GM12878 (cell line): ENCODE results near the gene NRXN3. TPM values are rescaled to one million over a fixed set of nuclear protein-coding genes. Genes with fewer than 3 reads are reported as not detected.
A peak's percentile ranks its signal among the peaks of the same experiment; 100 is the strongest.

Source experiments
- ATAC-seq: fragments of 200-7000 bp; cut with Tn5 transposase; 3 replicates; pipeline ENCODE4 v1.9.1; 2020; ENCODE audit warnings: mild to moderate bottlenecking, moderate library complexity
- Bru-seq: library from RNA; stranded (reverse); fragments of 400-500 nt; gene quantifications from one replicate; lab custom pipeline; 2021; lab: Mats Ljungman, UMichigan
- BruChase-seq, 2 experiments: library from RNA; stranded (reverse); fragments of 400-500 nt; gene quantifications; one replicate each; lab custom pipeline; 2021; lab: Mats Ljungman, UMichigan
- BruUV-seq: library from RNA; stranded (reverse); fragments of 400-500 nt; replicated peaks from 2 replicates; lab custom pipeline; 2021; lab: Mats Ljungman, UMichigan
- CTCF ChIA-PET: fragments of 300-600 bp; sonication (Branson Sonifier 250); formaldehyde crosslinking; extraction: SDS; loops from one replicate; lab custom pipeline; 2021; ENCODE audit warnings: inconsistent platforms; lab: Yijun Ruan, JAX
- POLR2A ChIA-PET: fragments of 350-600 bp; formaldehyde crosslinking; extraction: SDS; loops from one replicate; lab custom pipeline; 2021; ENCODE audit warnings: inconsistent platforms; lab: Charles Lee
- RAD21 ChIA-PET: fragments of 300-600 bp; sonication (Branson Sonifier 250); formaldehyde crosslinking; loops from one replicate; lab custom pipeline; 2023; ENCODE audit warnings: antibody characterized with exemption; ENCODE audit not compliant: unreplicated experiment; lab: Charles Lee
- SMC1A ChIA-PET: fragments of 300-600 bp; sonication (Branson Sonifier 250); formaldehyde crosslinking; loops from one replicate; lab custom pipeline; 2023; ENCODE audit not compliant: unreplicated experiment, uncharacterized antibody; lab: Charles Lee
- DNase-seq: peaks from one replicate; pipeline ENCODE4 v3.0.0-alpha.2; 2011; ENCODE audit warnings: low read depth, low spot score
- FAIRE-seq: peaks from 3 replicates; lab custom pipeline; 2011; peaks lifted over from hg19 to GRCh38; lab: Jason Lieb, UNC
- H2AFZ ChIP-seq: 2 replicates; pipeline ENCODE4 v1.6.0; 2011; ENCODE audit warnings: low read depth, low read length, control low read depth; ENCODE audit not compliant: control insufficient read depth
- H3K27ac ChIP-seq: 2 replicates; pipeline ENCODE4 v1.5.1; 2011; ENCODE audit warnings: control low read depth; ENCODE audit not compliant: control insufficient read depth, insufficient read depth
- H3K27me3 ChIP-seq, 2 experiments: replicated peaks in 1 of 2; 2 replicates each; pipeline versions ENCODE4 v1.6.0 to v1.6.1; 2011; ENCODE audit warnings: low read length in 1 of 2; ENCODE audit not compliant: control insufficient read depth in 2 of 2, insufficient read depth in 2 of 2
- H3K36me3 ChIP-seq, 2 experiments: 2 replicates each; pipeline ENCODE4 v1.5.1; 2011; ENCODE audit warnings: low read length in 1 of 2; ENCODE audit not compliant: control insufficient read depth in 2 of 2, insufficient read depth in 2 of 2
- H3K4me1 ChIP-seq: 2 replicates; pipeline ENCODE4 v1.6.1; 2011; ENCODE audit warnings: mild to moderate bottlenecking, low read length, moderate library complexity, mixed read lengths; ENCODE audit not compliant: control insufficient read depth, insufficient read depth
- H3K4me2 ChIP-seq: 2 replicates; pipeline ENCODE4 v1.6.0; 2011; ENCODE audit warnings: control low read depth; ENCODE audit not compliant: control insufficient read depth, insufficient read depth
- H3K4me3 ChIP-seq: fragments of 200-600 bp; sonication (generic); 2 replicates; pipeline ENCODE4 v1.5.1; 2016
- H3K79me2 ChIP-seq: 2 replicates; pipeline ENCODE4 v1.6.0; 2011; ENCODE audit warnings: low read length; ENCODE audit not compliant: control insufficient read depth, insufficient read depth
- H3K9ac ChIP-seq: 2 replicates; pipeline ENCODE4 v1.8.0; 2011; ENCODE audit warnings: low read length, control low read depth, mixed read lengths; ENCODE audit not compliant: control insufficient read depth, insufficient read depth
- H3K9me3 ChIP-seq: replicated peaks from 3 replicates; pipeline ENCODE4 v1.5.1; 2011; ENCODE audit warnings: mild to moderate bottlenecking, low read length; ENCODE audit not compliant: control insufficient read depth, insufficient read depth
- H4K20me1 ChIP-seq: 2 replicates; pipeline ENCODE4 v1.6.0; 2011; ENCODE audit not compliant: control insufficient read depth, insufficient read depth
- BHLHE40 ChIP-seq, 2 experiments: fragments of 450-650 bp in 1 of 2; IDR thresholded peaks; 2 replicates each; pipeline ENCODE4 v1.6.1; 2011 to 2017; ENCODE audit warnings: low read depth in 2 of 2, borderline replicate concordance in 1 of 2, improper control_type of control experiment in 1 of 2, low read length in 1 of 2, mild to moderate bottlenecking in 1 of 2
- CREB1 ChIP-seq: IDR thresholded peaks from 2 replicates; pipeline ENCODE4 v1.6.1; 2012; ENCODE audit warnings: low read depth, mild to moderate bottlenecking, inconsistent platforms
- IKZF2 ChIP-seq, 2 experiments: fragments of 450-650 bp; IDR thresholded peaks; 2 replicates each; pipeline ENCODE4 v1.6.1; 2017; ENCODE audit warnings: mild to moderate bottlenecking in 2 of 2, moderate library complexity in 2 of 2
- MXI1 ChIP-seq: fragments of 150-350 bp; IDR thresholded peaks from 2 replicates; pipeline ENCODE4 v1.6.1; 2011; ENCODE audit warnings: low read depth, mild to moderate bottlenecking, inconsistent platforms, low read length, improper control_type of control experiment
- POLR2AphosphoS2 ChIP-seq: IDR thresholded peaks from 2 replicates; pipeline ENCODE4 v1.6.1; 2011; ENCODE audit warnings: low read depth, mild to moderate bottlenecking, low read length, improper control_type of control experiment, moderate library complexity
- RUNX3 ChIP-seq: IDR thresholded peaks from 2 replicates; pipeline ENCODE4 v1.6.1; 2012; ENCODE audit warnings: low read length, inconsistent platforms
- SP1 ChIP-seq: IDR thresholded peaks from one replicate; pipeline ENCODE4 v1.6.1; 2011; ENCODE audit warnings: low read depth, low read length
- SPI1 ChIP-seq: IDR thresholded peaks from 2 replicates; pipeline ENCODE4 v1.6.1; 2011; ENCODE audit warnings: low read depth, mild to moderate bottlenecking, low read length, moderate library complexity, borderline replicate concordance; ENCODE audit not compliant: insufficient read depth
- TCF7 ChIP-seq: IDR thresholded peaks from 2 replicates; pipeline ENCODE4 v1.6.1; 2014; ENCODE audit warnings: antibody characterized with exemption, borderline replicate concordance
- USF2 ChIP-seq: IDR thresholded peaks from 2 replicates; pipeline ENCODE4 v1.6.1; 2011; ENCODE audit warnings: low read depth, low read length, improper control_type of control experiment, borderline replicate concordance
- YBX1 ChIP-seq: fragments of 450-650 bp; IDR thresholded peaks from 2 replicates; pipeline ENCODE4 v1.6.1; 2016; ENCODE audit warnings: antibody characterized with exemption
- YY1 ChIP-seq: IDR thresholded peaks from 2 replicates; pipeline ENCODE4 v1.6.1; 2011; ENCODE audit warnings: low read depth, mild to moderate bottlenecking, low read length
- ZNF24 ChIP-seq: fragments of 450-650 bp; IDR thresholded peaks from 2 replicates; pipeline ENCODE4 v1.6.1; 2017; ENCODE audit warnings: antibody characterized with exemption, mild to moderate bottlenecking
- ZSCAN29 ChIP-seq: fragments of 450-650 bp; IDR thresholded peaks from 2 replicates; pipeline ENCODE4 v1.6.1; 2017; ENCODE audit warnings: mild to moderate bottlenecking, moderate library complexity
- WGBS: methylation state at CpG from one replicate; pipeline ENCODE4 v1.1.6; 2016; ENCODE audit warnings: low lambda C conversion rate; ENCODE audit not compliant: insufficient replicate concordance, insufficient coverage; ENCODE audit errors: missing lambda C conversion rate; 5-methylcytosine and 5-hydroxymethylcytosine counted together
- in situ Hi-C: fragments of 300-500 bp; cut with MboI; formaldehyde crosslinking; loops from 9 replicates; pipeline ENCODE4 v1.14.3; 2018; ENCODE audit warnings: mixed read lengths
- intact Hi-C: fragments of 100-400 bp; cut with micrococcal nuclease; formaldehyde crosslinking; loops from one replicate; pipeline ENCODE4 v1.14.2; 2022; ENCODE audit not compliant: unreplicated experiment
- long read RNA-seq, 2 experiments: library from polyadenylated mRNA; unstranded; transcript quantifications; one replicate each; pipeline ENCODE4 v2.0.0, GENCODE V29; 2019 to 2020
- polyA minus RNA-seq, 3 experiments: library from RNA; depleted of rRNA, polyadenylated mRNA; stranded (reverse); fragments of >200 nt; gene quantifications; 2 replicates each; pipeline ENCODE4 v1.2.3, GENCODE V29; 2011
- polyA plus RNA-seq, 11 experiments: library from polyadenylated mRNA; depleted of rRNA in 4 of 11; unstranded in 6 of 11; stranded (reverse) in 5 of 11; fragments of >200 nt; fragmentation: Nextera tagmentation in 4 of 11; fragmentation: Illumina TruSeq in 1 of 11; extraction: Ambion mirVana in 4 of 11; extraction: Trizol in 1 of 11; gene quantifications; 1 replicate in 1 of 11; 2 replicates in 10 of 11; pipeline versions ENCODE4 v1.2.1 to v1.2.3, GENCODE V29; 2011 to 2016; ENCODE audit warnings: inconsistent platforms in 2 of 11, missing spikeins in 2 of 11, low read depth in 1 of 11
- total RNA-seq, 4 experiments: library from RNA; depleted of rRNA in 3 of 4; stranded (reverse); fragments of >200 nt in 3 of 4; fragmentation: Illumina TruSeq in 1 of 4; extraction: Trizol in 1 of 4; gene quantifications; 2 replicates each; pipeline versions ENCODE4 v1.2.1 to v1.2.3, GENCODE V29; 2013 to 2021
- TF ChIP-seq, protein P1 (sequence below): fragments of 450-650 bp; formaldehyde crosslinking; IDR thresholded peaks from 2 replicates; pipeline ENCODE4 v1.4.0; 2020; ENCODE audit warnings: mild to moderate bottlenecking, moderate library complexity

The NRXN3 gene
- total RNA-seq (2013; cell fraction: nucleolus; rRNA removed) = 28.1 and 35.3 TPM in 2 replicates
- total RNA-seq (2014; rRNA removed) = 1.4 and 1.5 TPM in 2 replicates
- 2.5 TPM in 2 replicates for total RNA-seq (2014; rRNA removed; fragmentation: Illumina TruSeq; extraction: Trizol)
- 2.7 and 3.3 TPM in 2 replicates for total RNA-seq (2021)
- polyA plus RNA-seq (2011; ENCODE audit: low read depth) = 1.5 TPM
- 0.65 and 0.68 TPM in 2 replicates for polyA plus RNA-seq (2011; rRNA removed)
- polyA plus RNA-seq (2011; cell fraction: cytosol; rRNA removed) = 0.12 and 0.25 TPM in 2 replicates
- 2.8 TPM in 2 replicates for polyA plus RNA-seq (2011; cell fraction: nucleus; rRNA removed)
- polyA plus RNA-seq (2012) = 1.8 and 2.1 TPM in 2 replicates
- polyA plus RNA-seq (2014; fragmentation: Illumina TruSeq; extraction: Trizol) = 1.3 and 2.4 TPM in 2 replicates
- under 1 TPM; 0.52 to 0.60 TPM for polyA plus RNA-seq (2014; fragmentation: Nextera tagmentation; extraction: Ambion mirVana)
- polyA plus RNA-seq (2014; rRNA removed) = 0.82 and 1.3 TPM in 2 replicates
- polyA plus RNA-seq (2016; fragmentation: Nextera tagmentation; extraction: Ambion mirVana) = 1 to 10 TPM; 1.7 TPM
- 6.3 and 6.7 TPM in 2 replicates for polyA minus RNA-seq (2011; rRNA and poly(A)+ RNA removed)
- 0.94 TPM in 1 of 2 replicates, not detected in the other for polyA minus RNA-seq (2011; cell fraction: cytosol; rRNA and poly(A)+ RNA removed)
- polyA minus RNA-seq (2011; cell fraction: nucleus; rRNA and poly(A)+ RNA removed) = 9.3 and 10.4 TPM in 2 replicates
- percentile 46 among the genes with signal in this experiment for Bru-seq, nascent RNA
- percentile 49 among the genes with signal in this experiment for BruChase-seq, experiment 1, labeled RNA remaining after a 6-hour chase
- percentile 53 among the genes with signal in this experiment for BruChase-seq, experiment 2, labeled RNA remaining after a 2-hour chase
- long read RNA-seq, experiment 1 = 0 reads
- long read RNA-seq, experiment 2, partial matches to known transcripts = 0 of 7 reads
- long read RNA-seq, experiment 2, other reads (novel, unspliced or antisense) = 7 of 7 reads

- no peak within 1 kb of the TSS for H3K4me3 ChIP-seq
- H3K4me1 ChIP-seq = no peaks in the 10 kb centered on the region
- no peaks in the 10 kb centered on the region for H3K9me3 ChIP-seq
- H4K20me1 ChIP-seq = no peaks in the 10 kb centered on the region
- no peak within 1 kb of the TSS for H2AFZ ChIP-seq
- no peak for FAIRE-seq
- POLR2A ChIA-PET = no interaction called here
- no peak for TF ChIP-seq ZSCAN29
- TF ChIP-seq RUNX3 = no peak
- TF ChIP-seq, protein P1, sequence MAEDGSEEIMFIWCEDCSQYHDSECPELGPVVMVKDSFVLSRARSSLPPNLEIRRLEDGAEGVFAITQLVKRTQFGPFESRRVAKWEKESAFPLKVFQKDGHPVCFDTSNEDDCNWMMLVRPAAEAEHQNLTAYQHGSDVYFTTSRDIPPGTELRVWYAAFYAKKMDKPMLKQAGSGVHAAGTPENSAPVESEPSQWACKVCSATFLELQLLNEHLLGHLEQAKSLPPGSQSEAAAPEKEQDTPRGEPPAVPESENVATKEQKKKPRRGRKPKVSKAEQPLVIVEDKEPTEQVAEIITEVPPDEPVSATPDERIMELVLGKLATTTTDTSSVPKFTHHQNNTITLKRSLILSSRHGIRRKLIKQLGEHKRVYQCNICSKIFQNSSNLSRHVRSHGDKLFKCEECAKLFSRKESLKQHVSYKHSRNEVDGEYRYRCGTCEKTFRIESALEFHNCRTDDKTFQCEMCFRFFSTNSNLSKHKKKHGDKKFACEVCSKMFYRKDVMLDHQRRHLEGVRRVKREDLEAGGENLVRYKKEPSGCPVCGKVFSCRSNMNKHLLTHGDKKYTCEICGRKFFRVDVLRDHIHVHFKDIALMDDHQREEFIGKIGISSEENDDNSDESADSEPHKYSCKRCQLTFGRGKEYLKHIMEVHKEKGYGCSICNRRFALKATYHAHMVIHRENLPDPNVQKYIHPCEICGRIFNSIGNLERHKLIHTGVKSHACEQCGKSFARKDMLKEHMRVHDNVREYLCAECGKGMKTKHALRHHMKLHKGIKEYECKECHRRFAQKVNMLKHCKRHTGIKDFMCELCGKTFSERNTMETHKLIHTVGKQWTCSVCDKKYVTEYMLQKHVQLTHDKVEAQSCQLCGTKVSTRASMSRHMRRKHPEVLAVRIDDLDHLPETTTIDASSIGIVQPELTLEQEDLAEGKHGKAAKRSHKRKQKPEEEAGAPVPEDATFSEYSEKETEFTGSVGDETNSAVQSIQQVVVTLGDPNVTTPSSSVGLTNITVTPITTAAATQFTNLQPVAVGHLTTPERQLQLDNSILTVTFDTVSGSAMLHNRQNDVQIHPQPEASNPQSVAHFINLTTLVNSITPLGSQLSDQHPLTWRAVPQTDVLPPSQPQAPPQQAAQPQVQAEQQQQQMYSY (CRISPR knock-in tag) = no peak
- no peak for TF ChIP-seq SPI1
- TF ChIP-seq MXI1 = no peak
- TF ChIP-seq IKZF2 (IDR thresholded peaks at IDR 0.05) = no peak
- TF ChIP-seq POLR2AphosphoS2 = no peak
- no peak for TF ChIP-seq USF2
- no peak for TF ChIP-seq SP1
- no peak for TF ChIP-seq TCF7
- TF ChIP-seq CREB1 = no peak
- TF ChIP-seq ZNF24 = no peak
- no peak for TF ChIP-seq YY1
- no peak for TF ChIP-seq BHLHE40 (IDR thresholded peaks at IDR 0.05; ENCODE audit: borderline replicate concordance in 1 of 2, low read depth in 2 of 2, low read length in 1 of 2)
- TF ChIP-seq YBX1 = no peak
- TF ChIP-seq, all 136 proteins: peak for 0
- WGBS = 3% methylated on average over 6 of the region's 7 CpGs
- Histone ChIP-seq H3K4me2 (no peak within 1 kb of the TSS), H3K27ac (no peak within 1 kb of the TSS), H3K9ac (no peak within 1 kb of the TSS), H3K79me2 (no peaks in the 10 kb centered on the region), H3K36me3 (no peaks in the 10 kb centered on the region), H3K27me3 (peaks cover 2 to 4% of the 10 kb centered on the region in 2 experiments; a peak in 3 of 4 replicates)
- CTCF ChIA-PET = no interaction called here
- BruUV-seq = no TSS peak
- RAD21 ChIA-PET = no interaction called here
- intact Hi-C loops (no loop called here), in situ Hi-C loops (no loop called here)
- no peak for DNase-seq
- SMC1A ChIA-PET = no interaction called here
- ATAC-seq = no peak
These were observed at the start of gene NRXN3 for GRCh38 chr14:78170203-78170602. Gene NRXN3 (plus strand): TSS chr14:78170373. CDS start chr14:78243094, 72,721 bp downstream.
